K562 (cell line): ENCODE results near the gene MAP3K7. TPM values are rescaled to one million over a fixed set of nuclear protein-coding genes. Genes with fewer than 3 reads are reported as not detected.

Source experiments
- ATAC-seq: fragments of 200-7000 bp; cut with Tn5 transposase; 3 replicates; pipeline ENCODE4 v1.9.1; 2020; ENCODE audit warnings: moderate library complexity
- BruUV-seq: library from RNA; stranded (reverse); fragments of 400-500 nt; replicated peaks from 2 replicates; lab custom pipeline; 2021; lab: Mats Ljungman, UMichigan
- CTCF ChIA-PET: fragments of 300-600 bp; formaldehyde crosslinking; extraction: SDS; loops from one replicate; lab custom pipeline; 2021; ENCODE audit warnings: low intra/inter-chr PET ratio; lab: Yijun Ruan, JAX
- POLR2A ChIA-PET: fragments of 300-600, 350-650 bp; sonication (Branson Sonifier 250); formaldehyde crosslinking; extraction: SDS; loops from one replicate; lab custom pipeline; 2021; ENCODE audit warnings: antibody characterized with exemption, inconsistent platforms; lab: Yijun Ruan, JAX
- DNase-seq, 4 experiments: peaks; one replicate each; pipeline versions ENCODE4 v3.0.0 to v3.0.0-alpha.2; 2011 to 2018; ENCODE audit warnings: low spot score in 3 of 4, mixed read lengths in 3 of 4; ENCODE audit errors: extremely low read depth in 1 of 4
- FAIRE-seq: peaks from 2 replicates; lab custom pipeline; 2011; peaks lifted over from hg19 to GRCh38; lab: Jason Lieb, UNC
- H2AFZ ChIP-seq: 2 replicates; pipeline ENCODE4 v1.6.0; 2011; ENCODE audit warnings: low read depth, low read length, control low read depth, inconsistent platforms
- H3K27ac ChIP-seq: fragments of 200-600 bp; 3 replicates; pipeline ENCODE4 v1.8.0; 2011; ENCODE audit warnings: low read depth, mild to moderate bottlenecking, control low read depth, inconsistent platforms, low read length, moderate library complexity, mixed read lengths; ENCODE audit errors: extremely low read depth
- H3K27me3 ChIP-seq, 2 experiments: fragments of 300-600 bp in 1 of 2; 2 replicates in 1 of 2; 3 replicates in 1 of 2; pipeline versions ENCODE4 v1.6.0 to v1.8.0; 2011; ENCODE audit warnings: inconsistent platforms in 2 of 2, low read length in 2 of 2, mild to moderate bottlenecking in 1 of 2, mixed read lengths in 1 of 2, moderate library complexity in 1 of 2; ENCODE audit not compliant: control insufficient read depth in 2 of 2, insufficient read depth in 2 of 2
- H3K36me3 ChIP-seq: fragments of 300-600 bp; 3 replicates; pipeline ENCODE4 v1.8.0; 2011; ENCODE audit warnings: mild to moderate bottlenecking, low read length, inconsistent platforms; ENCODE audit not compliant: control insufficient read depth, insufficient read depth
- H3K4me1 ChIP-seq, 2 experiments: fragments of 200-600 bp in 1 of 2; replicated peaks in 1 of 2; 2 replicates in 1 of 2; 3 replicates in 1 of 2; pipeline versions ENCODE4 v1.5.1 to v1.8.0; 2011; ENCODE audit warnings: inconsistent platforms in 2 of 2, low read length in 2 of 2, mild to moderate bottlenecking in 1 of 2, mixed read lengths in 1 of 2, moderate library complexity in 1 of 2; ENCODE audit not compliant: control insufficient read depth in 2 of 2, insufficient read depth in 2 of 2
- H3K4me2 ChIP-seq: 2 replicates; pipeline ENCODE4 v1.6.1; 2011; ENCODE audit warnings: low read length, control low read depth, inconsistent platforms, mixed read lengths; ENCODE audit not compliant: insufficient read depth
- H3K4me3 ChIP-seq: fragments of 200-600 bp; sonication (generic), shearing (Covaris generic); 2 replicates; pipeline ENCODE4 v1.5.1; 2016; ENCODE audit warnings: control low read depth, inconsistent platforms
- H3K79me2 ChIP-seq: fragments of 200-600 bp; 3 replicates; pipeline ENCODE4 v1.8.0; 2011; ENCODE audit warnings: low read length, inconsistent platforms; ENCODE audit not compliant: control insufficient read depth, insufficient read depth
- H3K9ac ChIP-seq, 2 experiments: 2 replicates each; pipeline versions ENCODE4 v1.6.0 to v1.6.1; 2011; ENCODE audit warnings: low read depth in 2 of 2, low read length in 2 of 2, control low read depth in 1 of 2, inconsistent platforms in 1 of 2, mild to moderate bottlenecking in 1 of 2, mixed read lengths in 1 of 2; ENCODE audit not compliant: insufficient read depth in 1 of 2
- H3K9me1 ChIP-seq: one replicate; pipeline ENCODE4 v1.6.0; 2011; ENCODE audit warnings: inconsistent platforms, mild to moderate bottlenecking, low read length, moderate library complexity; ENCODE audit not compliant: control insufficient read depth, insufficient read depth
- H3K9me3 ChIP-seq: replicated peaks from 2 replicates; pipeline ENCODE4 v1.5.1; 2011; ENCODE audit warnings: low read depth, low read length, inconsistent platforms; ENCODE audit not compliant: control insufficient read depth, insufficient read depth
- H4K20me1 ChIP-seq: replicated peaks from 2 replicates; pipeline ENCODE4 v1.6.1; 2011; ENCODE audit warnings: low read length, inconsistent platforms, mixed read lengths; ENCODE audit not compliant: control insufficient read depth, insufficient read depth
- COPS2 ChIP-seq: fragments of 450-650 bp; conservative IDR thresholded peaks from 2 replicates; pipeline ENCODE4 v1.6.1; 2016; ENCODE audit warnings: mild to moderate bottlenecking, moderate library complexity
- EP300 ChIP-seq: IDR thresholded peaks from 2 replicates; pipeline ENCODE4 v1.6.1; 2012; ENCODE audit warnings: low read length, improper control_type of control experiment
- KDM2B ChIP-seq: fragments of 250-450 bp; sonication (Bioruptor Pico); IDR thresholded peaks from 2 replicates; pipeline ENCODE4 v1.8.0; 2021; ENCODE audit warnings: mild to moderate bottlenecking, moderate library complexity
- NBN ChIP-seq: fragments of 450-650 bp; IDR thresholded peaks from 2 replicates; pipeline ENCODE4 v1.6.1; 2016; ENCODE audit warnings: low read depth, mild to moderate bottlenecking
- NFATC3 ChIP-seq: fragments of 450-650 bp; IDR thresholded peaks from 2 replicates; pipeline ENCODE4 v1.6.1; 2017; ENCODE audit warnings: mild to moderate bottlenecking
- NFIC ChIP-seq: fragments of 450-650 bp; IDR thresholded peaks from 2 replicates; pipeline ENCODE4 v1.6.1; 2017; ENCODE audit warnings: mild to moderate bottlenecking, inconsistent platforms
- ZKSCAN1 ChIP-seq: fragments of 150-350 bp; IDR thresholded peaks from 2 replicates; pipeline ENCODE4 v1.6.1; 2016; ENCODE audit warnings: low read depth, low read length
- ZNF239 ChIP-seq: fragments of 250-450 bp; sonication (Bioruptor Pico); IDR thresholded peaks from 2 replicates; pipeline ENCODE4 v1.4.0; 2020; ENCODE audit warnings: mild to moderate bottlenecking
- ZNF280B ChIP-seq: fragments of 250-450 bp; sonication (Bioruptor Pico); IDR thresholded peaks from 2 replicates; pipeline ENCODE4 v1.5.1; 2021; ENCODE audit warnings: mild to moderate bottlenecking
- ZNF316 ChIP-seq: fragments of 450-650 bp; IDR thresholded peaks from 2 replicates; pipeline ENCODE4 v1.6.1; 2016
- ZNF449 ChIP-seq: fragments of 250-450 bp; sonication (Bioruptor Pico); IDR thresholded peaks from 2 replicates; pipeline ENCODE4 v1.8.0; 2022; ENCODE audit warnings: moderate library complexity, mild to moderate bottlenecking, inconsistent platforms
- ZNF75A ChIP-seq: fragments of 450-650 bp; formaldehyde crosslinking; IDR thresholded peaks from 2 replicates; pipeline ENCODE4 v1.4.0; 2020; ENCODE audit warnings: mild to moderate bottlenecking
- WGBS: fragments of 100-300 bp; shearing (Covaris generic); methylation state at CpG from one replicate; pipeline ENCODE4 v1.1.6; 2016; ENCODE audit warnings: low coverage, mixed read lengths; ENCODE audit not compliant: insufficient coverage; ENCODE audit errors: missing lambda C conversion rate; 5-methylcytosine and 5-hydroxymethylcytosine counted together
- in situ Hi-C: fragments of 300-500 bp; cut with MboI; formaldehyde crosslinking; loops from 4 replicates; pipeline ENCODE4 v1.15.0; 2018; ENCODE audit warnings: inconsistent platforms, mixed read lengths
- intact Hi-C: fragments of 100-400 bp; cut with micrococcal nuclease; formaldehyde crosslinking; loops from 2 replicates; pipeline ENCODE4 v1.14.2; 2022
- polyA plus RNA-seq, 8 experiments: library from polyadenylated mRNA; depleted of rRNA in 4 of 8; stranded (reverse) in 5 of 8; unstranded in 3 of 8; fragments of >200 nt; fragmentation: Nextera tagmentation in 2 of 8; fragmentation: Illumina TruSeq in 1 of 8; extraction: Ambion mirVana in 2 of 8; extraction: Trizol in 1 of 8; gene quantifications; 2 replicates each; pipeline versions ENCODE4 v1.2.1 to v1.2.3, GENCODE V29; 2011 to 2014; ENCODE audit warnings: inconsistent platforms in 1 of 8, missing spikeins in 1 of 8
- total RNA-seq, 7 experiments: library from RNA; depleted of rRNA in 6 of 7; stranded (reverse); fragments of >200 nt in 6 of 7; fragmentation: Illumina TruSeq in 2 of 7; extraction: Trizol in 2 of 7; gene quantifications; 2 replicates each; pipeline versions ENCODE4 v1.2.1 to v1.2.3, GENCODE V29; 2011 to 2021; ENCODE audit warnings: low replicate concordance in 1 of 7
- TF ChIP-seq, protein P1 (sequence below): fragments of 200-800 bp; sonication (Bioruptor generic); IDR thresholded peaks from 2 replicates; pipeline ENCODE4 v1.6.1; 2016; ENCODE audit warnings: missing genetic modification characterization, missing compliant biosample characterization
- TF ChIP-seq, protein P2 (sequence below): sonication (generic); formaldehyde crosslinking; IDR thresholded peaks from 2 replicates; pipeline ENCODE4 v1.8.1; 2023; ENCODE audit warnings: mild to moderate bottlenecking, missing genetic modification reagents
- TF ChIP-seq, protein P3 (sequence below): fragments of 450-650 bp; formaldehyde crosslinking; IDR thresholded peaks from 2 replicates; pipeline ENCODE4 v1.4.0; 2020; ENCODE audit warnings: mild to moderate bottlenecking

The MAP3K7 gene
- total and polyA plus RNA-seq, 9 of the 15 experiments (the other 6 are each of a cell fraction or from before 2014, with no cell fraction given), result 13.4 to 60.9 (median 34.8) TPM

- FAIRE-seq (no peak), DNase-seq (peak in 1 of 4 experiments; percentile 2), ATAC-seq (no peak)
- Histone ChIP-seq H3K4me3 (no peak overlapping the region), H2AFZ (no peak overlapping the region), H3K9me3 (no peaks in the 10 kb centered on the region), H3K9ac (no peak overlapping the region), H3K79me2 (no peaks in the 10 kb centered on the region), H3K9me1 (no peaks in the 10 kb centered on the region), H3K4me2 (no peak overlapping the region), H3K36me3 (no peaks in the 10 kb centered on the region), H3K27me3 (no peaks in the 10 kb centered on the region; a peak in 1 of 5 replicates), H4K20me1 (no peaks in the 10 kb centered on the region), H3K27ac (no peak overlapping the region), H3K4me1 (no peaks in the 10 kb centered on the region)
- ChIA-PET CTCF (no interaction called here), POLR2A (no interaction called here)
- no TSS peak for BruUV-seq
- in situ Hi-C loops, result no loop called here
- WGBS, result 10% methylated on average over 5 of the region's 5 CpGs
- intact Hi-C loops, result no loop called here
- TF ChIP-seq, protein P1, sequence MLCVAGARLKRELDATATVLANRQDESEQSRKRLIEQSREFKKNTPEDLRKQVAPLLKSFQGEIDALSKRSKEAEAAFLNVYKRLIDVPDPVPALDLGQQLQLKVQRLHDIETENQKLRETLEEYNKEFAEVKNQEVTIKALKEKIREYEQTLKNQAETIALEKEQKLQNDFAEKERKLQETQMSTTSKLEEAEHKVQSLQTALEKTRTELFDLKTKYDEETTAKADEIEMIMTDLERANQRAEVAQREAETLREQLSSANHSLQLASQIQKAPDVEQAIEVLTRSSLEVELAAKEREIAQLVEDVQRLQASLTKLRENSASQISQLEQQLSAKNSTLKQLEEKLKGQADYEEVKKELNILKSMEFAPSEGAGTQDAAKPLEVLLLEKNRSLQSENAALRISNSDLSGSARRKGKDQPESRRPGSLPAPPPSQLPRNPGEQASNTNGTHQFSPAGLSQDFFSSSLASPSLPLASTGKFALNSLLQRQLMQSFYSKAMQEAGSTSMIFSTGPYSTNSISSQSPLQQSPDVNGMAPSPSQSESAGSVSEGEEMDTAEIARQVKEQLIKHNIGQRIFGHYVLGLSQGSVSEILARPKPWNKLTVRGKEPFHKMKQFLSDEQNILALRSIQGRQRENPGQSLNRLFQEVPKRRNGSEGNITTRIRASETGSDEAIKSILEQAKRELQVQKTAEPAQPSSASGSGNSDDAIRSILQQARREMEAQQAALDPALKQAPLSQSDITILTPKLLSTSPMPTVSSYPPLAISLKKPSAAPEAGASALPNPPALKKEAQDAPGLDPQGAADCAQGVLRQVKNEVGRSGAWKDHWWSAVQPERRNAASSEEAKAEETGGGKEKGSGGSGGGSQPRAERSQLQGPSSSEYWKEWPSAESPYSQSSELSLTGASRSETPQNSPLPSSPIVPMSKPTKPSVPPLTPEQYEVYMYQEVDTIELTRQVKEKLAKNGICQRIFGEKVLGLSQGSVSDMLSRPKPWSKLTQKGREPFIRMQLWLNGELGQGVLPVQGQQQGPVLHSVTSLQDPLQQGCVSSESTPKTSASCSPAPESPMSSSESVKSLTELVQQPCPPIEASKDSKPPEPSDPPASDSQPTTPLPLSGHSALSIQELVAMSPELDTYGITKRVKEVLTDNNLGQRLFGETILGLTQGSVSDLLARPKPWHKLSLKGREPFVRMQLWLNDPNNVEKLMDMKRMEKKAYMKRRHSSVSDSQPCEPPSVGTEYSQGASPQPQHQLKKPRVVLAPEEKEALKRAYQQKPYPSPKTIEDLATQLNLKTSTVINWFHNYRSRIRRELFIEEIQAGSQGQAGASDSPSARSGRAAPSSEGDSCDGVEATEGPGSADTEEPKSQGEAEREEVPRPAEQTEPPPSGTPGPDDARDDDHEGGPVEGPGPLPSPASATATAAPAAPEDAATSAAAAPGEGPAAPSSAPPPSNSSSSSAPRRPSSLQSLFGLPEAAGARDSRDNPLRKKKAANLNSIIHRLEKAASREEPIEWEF (CRISPR knock-in tag), result no peak
- TF ChIP-seq NBN (no peak), ZNF449 (no peak), ZNF239 (no peak), ZNF280B (no peak), ZNF75A (CRISPR knock-in tag) (no peak), EP300 (no peak), NFATC3 (no peak), ZNF316 (no peak), NFIC (no peak), ZKSCAN1 (no peak), COPS2 (no peak), KDM2B (CRISPR knock-in tag) (no peak)
- TF ChIP-seq, protein P2, sequence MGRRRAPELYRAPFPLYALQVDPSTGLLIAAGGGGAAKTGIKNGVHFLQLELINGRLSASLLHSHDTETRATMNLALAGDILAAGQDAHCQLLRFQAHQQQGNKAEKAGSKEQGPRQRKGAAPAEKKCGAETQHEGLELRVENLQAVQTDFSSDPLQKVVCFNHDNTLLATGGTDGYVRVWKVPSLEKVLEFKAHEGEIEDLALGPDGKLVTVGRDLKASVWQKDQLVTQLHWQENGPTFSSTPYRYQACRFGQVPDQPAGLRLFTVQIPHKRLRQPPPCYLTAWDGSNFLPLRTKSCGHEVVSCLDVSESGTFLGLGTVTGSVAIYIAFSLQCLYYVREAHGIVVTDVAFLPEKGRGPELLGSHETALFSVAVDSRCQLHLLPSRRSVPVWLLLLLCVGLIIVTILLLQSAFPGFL (CRISPR knock-in tag), result no peak
- TF ChIP-seq, protein P3, sequence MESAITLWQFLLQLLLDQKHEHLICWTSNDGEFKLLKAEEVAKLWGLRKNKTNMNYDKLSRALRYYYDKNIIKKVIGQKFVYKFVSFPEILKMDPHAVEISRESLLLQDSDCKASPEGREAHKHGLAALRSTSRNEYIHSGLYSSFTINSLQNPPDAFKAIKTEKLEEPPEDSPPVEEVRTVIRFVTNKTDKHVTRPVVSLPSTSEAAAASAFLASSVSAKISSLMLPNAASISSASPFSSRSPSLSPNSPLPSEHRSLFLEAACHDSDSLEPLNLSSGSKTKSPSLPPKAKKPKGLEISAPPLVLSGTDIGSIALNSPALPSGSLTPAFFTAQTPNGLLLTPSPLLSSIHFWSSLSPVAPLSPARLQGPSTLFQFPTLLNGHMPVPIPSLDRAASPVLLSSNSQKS, result no peak
Observed at GRCh38 chr6:90484903-90485302, 102.0 kb downstream of the MAP3K7 start.
